ENCODE data around the gene KCNJ6.
A peak's percentile ranks its signal among the peaks of the same experiment; 100 is the strongest.

The KCNJ6 gene

GRCh38 chr21:37916310-37917051 lies at the start of gene KCNJ6:
KCNJ6 (minus strand) TSS chr21:37916457; CDS start chr21:37840682, 75,775 bp downstream.
- DNase-seq, result peak; percentile 94

GRCh38 chr21:37965088-37965805 lies 49.0 kb upstream of the KCNJ6 start:
- no peak for DNase-seq

GRCh38 chr21:37958537-37958936 lies 42.3 kb upstream of the KCNJ6 start:
- DNase-seq, result no peak

- no peak for DNase-seq
Observed at GRCh38 chr21:37956772-37957171, 40.5 kb upstream of the KCNJ6 start.

- DNase-seq, result peak; percentile 63
Observed at GRCh38 chr21:37945036-37945435, 28.8 kb upstream of the KCNJ6 start.

- peak; percentile 9 for DNase-seq
Observed at GRCh38 chr21:37944496-37944895, 28.2 kb upstream of the KCNJ6 start.

GRCh38 chr21:37940691-37941090 lies 24.4 kb upstream of the KCNJ6 start:
- DNase-seq, result no peak

GRCh38 chr21:37939838-37940237 lies 23.6 kb upstream of the KCNJ6 start:
- no peak for DNase-seq

- peak; percentile 42 for DNase-seq
Observed at GRCh38 chr21:37939251-37939650, 23.0 kb upstream of the KCNJ6 start.

- DNase-seq, result no peak
Observed at GRCh38 chr21:37937668-37938067, 21.4 kb upstream of the KCNJ6 start.

GRCh38 chr21:37936010-37936785 lies 19.9 kb upstream of the KCNJ6 start:
- peak; percentile 66 for DNase-seq

GRCh38 chr21:37932936-37933335 lies 16.7 kb upstream of the KCNJ6 start:
- no peak for DNase-seq

- no peak for DNase-seq
Observed at GRCh38 chr21:37927711-37928110, 11.5 kb upstream of the KCNJ6 start.

GRCh38 chr21:37921091-37921490 lies 4.8 kb upstream of the KCNJ6 start:
- no peak for DNase-seq

- DNase-seq, result peak; percentile 18
Observed at GRCh38 chr21:37920302-37920701, 4.0 kb upstream of the KCNJ6 start.

GRCh38 chr21:37917612-37918011 lies 1.4 kb upstream of the KCNJ6 start:
- DNase-seq, result no peak

GRCh38 chr21:37915941-37916309 lies 332 bp downstream of the KCNJ6 start:
- peak; percentile 86 for DNase-seq

GRCh38 chr21:37915497-37915911 lies 753 bp downstream of the KCNJ6 start:
- DNase-seq, result peak; percentile 83

- DNase-seq, result peak; percentile 59
Observed at GRCh38 chr21:37912616-37913015, 3.6 kb downstream of the KCNJ6 start.

- peak; percentile 21 for DNase-seq
Observed at GRCh38 chr21:37909936-37910335, 6.3 kb downstream of the KCNJ6 start.

GRCh38 chr21:37908691-37909090 lies 7.6 kb downstream of the KCNJ6 start:
- DNase-seq, result no peak

GRCh38 chr21:37907076-37907475 lies 9.2 kb downstream of the KCNJ6 start:
- DNase-seq, result no peak

- no peak for DNase-seq
Observed at GRCh38 chr21:37905291-37905690, 11.0 kb downstream of the KCNJ6 start.

- DNase-seq, result no peak
Observed at GRCh38 chr21:37904856-37905255, 11.4 kb downstream of the KCNJ6 start.
